Kidney tubule cell (primary cell): Measurements from ENCODE around the gene HOXD10.

Source experiments
- DNase-seq: peaks from one replicate; pipeline ENCODE4 v3.0.0-alpha.2; 2018; ENCODE audit warnings: low spot score

HOXD10 gene

DNA sequence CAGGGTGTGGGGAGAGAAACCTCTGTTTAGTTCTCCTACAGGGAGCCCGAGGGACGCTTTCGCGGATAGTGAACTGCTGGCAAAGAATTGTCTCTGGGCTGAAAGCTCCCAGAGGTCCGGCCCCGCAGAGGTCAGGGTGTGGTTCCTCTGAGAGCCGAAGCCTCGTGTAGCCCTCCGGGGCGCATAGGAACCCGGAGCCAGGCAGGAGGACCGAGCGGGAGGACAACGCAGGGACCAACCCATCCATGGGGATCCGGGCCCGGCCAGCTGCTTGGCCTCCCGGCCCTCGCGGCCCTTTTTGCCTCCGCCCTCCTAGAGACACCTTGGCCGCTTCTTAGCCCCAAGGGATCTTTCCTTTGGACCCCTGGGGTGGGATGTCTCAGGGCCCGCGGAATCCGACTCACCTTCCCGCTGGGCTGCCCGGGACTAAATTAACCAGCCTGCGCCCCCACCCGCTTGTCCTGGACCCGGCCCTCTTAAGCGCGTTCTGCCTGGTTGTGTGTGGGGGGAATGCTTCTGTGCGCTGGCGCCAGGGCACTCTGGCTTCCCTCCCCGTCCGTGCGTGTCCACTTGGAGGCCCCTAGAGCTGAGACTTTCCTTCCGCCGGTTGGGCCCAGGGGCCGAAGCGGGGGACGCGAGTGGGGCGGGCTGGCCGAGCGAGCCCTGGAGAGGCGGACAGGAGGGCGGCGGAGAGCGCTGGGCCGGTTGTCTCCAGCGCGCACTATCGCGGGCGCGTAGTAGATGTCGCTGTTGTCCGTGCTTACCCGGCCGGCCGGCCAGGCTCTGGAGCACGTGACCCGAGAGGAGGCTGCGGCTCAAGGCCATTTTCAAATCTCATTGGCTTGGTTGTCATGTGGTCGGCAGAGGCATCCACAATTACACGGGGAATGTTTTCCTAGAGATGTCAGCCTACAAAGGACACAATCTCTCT, at the start of gene HOXD10:
HOXD10 (plus strand) TSS at position 896 of the 931 bp plus-strand sequence. CDS start 56 bp downstream, outside the sequence.
- DNase-seq: peak; percentile 93

GRCh38 chr2:176067589-176068418, 48.8 kb upstream of the HOXD10 start:
- DNase-seq: no peak

DNA sequence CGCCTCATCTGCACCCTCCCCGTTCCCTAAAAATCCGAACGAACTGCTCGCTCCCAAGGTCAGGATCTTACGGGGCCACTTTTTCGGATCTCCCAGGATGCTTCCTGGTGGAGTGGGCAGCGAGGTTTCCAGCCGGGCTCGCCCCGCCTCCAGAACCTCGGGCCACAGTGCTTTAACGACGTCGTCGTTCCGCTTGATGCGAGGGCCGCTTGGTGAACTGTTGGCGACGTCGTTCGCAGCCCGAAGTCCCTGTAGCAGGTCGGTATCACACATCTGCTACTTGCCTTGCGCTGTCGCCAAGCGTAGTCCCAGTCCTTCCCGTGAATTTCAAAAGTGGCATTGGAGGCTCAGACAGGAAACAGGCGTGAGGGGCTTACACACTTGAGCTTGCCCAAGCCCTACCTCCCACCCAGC, 48.2 kb upstream of the HOXD10 start:
- DNase-seq: no peak

- DNase-seq: no peak
Observed at GRCh38 chr2:176071330-176072291, 45.0 kb upstream of the HOXD10 start.

DNA sequence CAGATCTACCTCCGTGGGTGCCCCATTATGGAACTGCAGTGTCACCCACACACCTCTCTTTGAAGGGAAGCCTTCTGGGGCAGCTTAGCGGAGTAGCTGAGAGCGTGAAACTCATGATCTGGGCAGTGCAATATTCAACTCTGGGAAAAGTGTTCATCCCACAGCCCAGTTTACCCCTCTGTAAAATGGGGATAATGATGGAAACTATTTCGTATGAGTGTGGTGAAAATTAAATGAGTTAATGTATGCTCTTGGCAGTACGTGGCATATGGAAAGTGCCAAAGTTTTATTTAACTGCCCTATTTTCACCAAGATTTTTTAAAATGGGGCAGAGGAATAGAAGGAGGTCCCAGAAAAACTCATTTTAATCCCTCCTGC, 44.3 kb upstream of the HOXD10 start:
- no peak for DNase-seq

DNA sequence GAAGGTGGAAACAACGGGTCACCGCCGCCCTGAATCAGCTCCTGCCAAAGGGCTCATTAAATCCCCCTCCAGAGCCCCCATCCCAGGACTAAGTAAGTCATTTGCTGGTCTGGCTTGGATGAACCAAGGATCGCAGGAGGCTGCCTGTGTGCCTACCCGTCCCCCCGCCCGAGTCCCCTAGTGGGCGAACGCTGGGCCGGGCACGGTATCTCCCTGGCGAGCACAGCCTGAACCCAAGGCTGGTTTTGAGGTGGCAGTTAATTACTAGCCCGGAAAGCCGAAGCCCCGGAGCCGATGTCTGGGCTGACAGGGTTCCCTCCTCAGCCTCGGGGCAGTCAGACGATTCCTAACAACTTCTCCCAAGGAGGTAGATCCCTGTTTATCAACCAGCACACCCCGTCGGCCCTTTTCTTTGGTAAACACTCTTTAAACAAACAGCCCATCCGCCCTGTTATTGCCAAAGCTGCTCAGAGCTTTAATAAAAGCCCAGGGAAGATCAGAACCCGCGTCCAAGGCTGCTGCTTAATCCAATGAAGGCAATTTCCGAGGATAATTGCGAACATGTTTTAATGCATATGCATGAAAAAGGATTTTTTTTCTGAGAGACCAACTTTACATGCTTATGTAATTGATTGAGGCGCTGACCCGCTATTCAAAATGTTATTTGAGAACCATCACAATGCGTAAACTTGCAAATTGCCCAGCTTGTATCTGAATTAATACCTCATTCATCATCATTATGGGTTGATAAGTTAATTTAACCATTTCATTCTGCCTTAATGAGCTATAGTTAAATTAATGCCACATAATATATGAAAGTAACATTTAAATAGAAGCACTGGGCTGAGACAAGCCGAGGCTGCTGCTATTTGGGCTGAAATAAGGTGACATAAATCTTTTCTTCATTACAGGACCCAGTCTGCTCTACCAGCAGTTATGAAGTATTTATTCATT, 43.4 kb upstream of the HOXD10 start:
- no peak for DNase-seq

GRCh38 chr2:176074919-176075425, 41.6 kb upstream of the HOXD10 start:
- no peak for DNase-seq

DNA sequence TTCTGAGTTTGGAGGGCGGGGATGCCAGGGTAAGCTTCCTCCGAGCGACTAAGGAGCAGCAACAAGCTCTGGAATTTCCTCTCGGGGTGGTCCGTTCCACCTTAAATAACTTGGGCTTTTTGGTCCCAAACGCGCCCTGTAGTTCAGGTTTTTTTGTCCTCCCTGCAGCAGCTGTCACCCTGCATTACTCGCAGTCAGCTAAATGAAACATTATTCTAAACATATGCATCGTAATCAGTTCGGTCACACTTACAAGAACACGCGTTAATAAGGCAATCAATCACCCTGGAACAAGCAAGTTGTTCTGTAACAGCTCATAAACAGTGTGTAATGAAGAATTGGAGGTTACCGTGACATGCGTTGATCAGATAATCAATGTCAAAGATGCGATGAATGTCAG, 41.1 kb upstream of the HOXD10 start:
- no peak for DNase-seq

- DNase-seq: no peak
Observed at GRCh38 chr2:176076063-176076462, 40.5 kb upstream of the HOXD10 start.

DNA sequence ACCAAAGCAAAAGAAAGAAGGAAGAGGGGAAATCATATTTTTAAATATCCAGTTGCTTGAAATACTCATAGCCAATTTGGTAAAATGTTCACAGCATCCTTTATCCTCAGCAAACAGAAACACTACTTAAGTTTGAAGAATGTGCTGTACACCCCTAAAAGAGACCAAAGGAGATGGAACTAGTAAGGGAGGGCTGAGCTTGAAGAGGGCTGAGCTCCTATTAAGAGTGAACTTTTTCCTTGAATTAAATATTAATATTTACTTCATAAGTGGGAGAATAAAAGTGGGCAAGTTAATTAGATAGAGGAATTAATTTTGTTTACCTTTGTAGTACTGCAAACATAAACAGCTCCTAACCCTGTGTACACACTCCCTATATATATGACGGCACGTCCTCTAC, 39.8 kb upstream of the HOXD10 start:
- no peak for DNase-seq

DNA sequence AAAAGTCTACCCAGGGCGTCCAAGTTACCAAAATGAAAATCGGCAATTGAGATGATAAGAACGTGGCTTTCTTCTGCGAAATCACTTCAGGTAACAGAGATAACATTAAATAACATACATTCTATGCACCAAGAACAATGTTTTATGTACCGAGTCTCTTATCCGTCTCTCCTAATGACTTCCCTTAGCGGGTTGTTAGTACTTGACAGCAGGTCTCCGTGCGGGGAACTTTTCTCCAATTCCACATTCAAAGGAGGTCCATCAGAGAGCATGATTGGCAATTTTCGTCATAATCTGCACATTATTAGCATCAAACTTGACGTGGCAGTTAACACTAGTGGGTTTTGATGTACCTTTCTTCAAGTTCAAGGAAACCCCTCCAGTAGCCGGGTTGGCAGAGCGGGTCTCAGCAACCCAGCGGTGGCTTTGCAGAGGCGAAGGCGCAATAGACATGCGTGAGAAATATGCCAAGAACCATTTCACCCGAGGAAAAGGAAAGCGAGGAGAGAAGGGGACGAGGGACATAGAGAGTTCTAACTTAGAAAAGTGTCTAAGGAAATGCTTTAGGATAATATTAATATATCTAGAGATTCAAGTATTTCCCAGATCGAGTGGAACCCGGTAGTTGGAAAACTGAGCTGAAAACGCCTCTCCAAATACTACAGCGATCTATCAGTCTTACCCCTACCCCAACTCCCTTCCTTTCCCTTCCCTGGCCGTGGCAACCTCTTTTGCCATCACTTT, 37.9 kb upstream of the HOXD10 start:
- DNase-seq: no peak

- DNase-seq: no peak
Observed at GRCh38 chr2:176079285-176079830, 37.2 kb upstream of the HOXD10 start.

- peak; percentile 61 for DNase-seq
Observed at GRCh38 chr2:176079831-176080539, 36.6 kb upstream of the HOXD10 start.

DNA sequence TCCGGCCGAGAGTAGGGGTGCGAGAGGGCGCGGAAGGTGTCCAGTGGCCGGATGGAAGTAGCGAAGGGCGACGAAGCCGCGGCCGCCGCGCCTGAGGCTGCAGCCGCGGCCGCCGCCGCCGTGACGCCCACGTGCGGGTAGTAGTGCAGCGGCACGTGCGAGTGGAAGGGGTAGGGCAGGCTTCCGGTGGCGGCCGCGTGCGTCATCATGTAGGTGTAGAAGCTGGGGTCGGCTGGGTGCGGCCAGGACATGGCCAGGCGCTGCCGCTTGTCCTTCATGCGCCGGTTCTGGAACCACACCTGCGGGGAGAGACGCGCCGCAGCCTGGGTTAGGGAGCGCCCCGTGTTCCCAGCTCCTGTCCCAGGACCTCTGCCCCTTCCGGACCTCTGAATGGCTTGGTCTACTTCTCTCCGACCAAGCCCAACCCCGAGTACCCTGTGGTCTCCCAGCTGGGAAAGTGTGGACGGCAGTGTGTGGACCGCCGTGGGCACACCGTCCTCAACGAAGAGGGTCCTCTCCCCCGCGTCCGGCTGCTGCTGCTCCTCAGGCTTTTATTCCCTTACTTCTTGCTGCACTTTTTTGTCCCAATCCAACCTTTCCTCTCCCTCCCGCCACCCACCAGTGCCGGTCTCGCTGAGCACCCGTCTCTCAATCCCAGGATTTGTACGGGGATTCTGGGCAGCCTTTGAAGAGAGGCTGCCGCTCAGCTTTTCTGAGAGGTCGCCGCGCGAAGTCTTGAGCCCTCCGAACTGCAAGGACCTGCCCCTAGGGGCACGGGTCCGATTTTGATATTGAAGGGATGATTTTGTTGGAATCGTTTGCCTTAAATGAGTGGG, 35.8 kb upstream of the HOXD10 start:
- DNase-seq: no peak

- DNase-seq: no peak
Observed at GRCh38 chr2:176081376-176081836, 35.2 kb upstream of the HOXD10 start.

DNA sequence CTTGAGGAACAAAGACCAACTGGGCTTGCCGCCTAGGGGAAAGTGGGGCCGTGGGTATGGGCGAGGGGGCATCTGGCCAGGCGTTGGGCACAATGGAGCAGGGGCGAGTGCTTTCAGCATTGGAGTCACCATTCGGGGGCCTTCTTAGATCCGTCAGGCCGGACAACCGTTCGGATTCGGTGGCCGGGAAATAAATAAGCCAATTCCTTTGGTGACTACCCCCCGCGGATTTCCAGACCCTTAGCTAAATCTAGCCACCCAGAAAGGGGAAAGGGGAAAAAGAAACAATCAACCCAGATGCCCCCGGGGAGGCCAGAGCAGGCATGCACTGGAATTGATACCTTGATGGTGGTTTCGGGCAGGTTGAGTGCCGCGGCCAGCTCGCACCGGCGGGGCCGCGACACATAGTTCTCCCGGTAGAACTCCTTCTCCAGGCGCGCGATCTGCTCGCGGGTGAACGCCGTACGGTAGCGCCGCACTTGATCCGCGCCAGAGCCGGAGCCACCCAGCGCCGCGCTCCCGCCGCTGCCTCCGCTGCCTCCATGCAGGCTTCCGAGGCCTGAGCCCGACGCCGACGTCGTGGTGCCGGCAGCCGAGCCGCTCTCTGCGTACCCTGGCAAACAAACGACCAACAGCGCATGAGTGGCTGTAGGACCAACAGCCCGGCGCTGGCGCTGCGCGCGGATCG, 34.6 kb upstream of the HOXD10 start:
- no peak for DNase-seq

DNA sequence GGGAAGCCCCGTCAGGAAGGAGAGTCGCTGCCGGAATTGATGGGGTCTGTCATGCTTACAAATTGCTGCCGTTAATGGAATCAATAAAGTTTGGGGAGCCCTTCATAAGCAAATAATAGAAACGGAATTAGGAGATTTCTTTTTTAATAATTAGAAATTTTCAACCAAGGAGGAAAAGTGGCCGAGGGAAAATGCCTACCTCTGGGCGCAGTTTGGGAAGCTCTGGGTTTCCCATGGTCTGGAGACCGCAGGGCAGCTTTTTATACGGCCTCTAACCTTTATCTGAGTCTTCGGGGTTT, 34.1 kb upstream of the HOXD10 start:
- DNase-seq: no peak
